ENCODE results near the gene TANGO2. TPM values are rescaled to one million over a fixed set of nuclear protein-coding genes. Genes with fewer than 3 reads are reported as not detected.

Gene TANGO2
- polyA plus RNA-seq, 1 of the 3 experiments (the other 2 are of a cell fraction): 20.7 TPM

GRCh38 chr22:20054485-20054884 is 33.6 kb downstream of the TANGO2 start:
- 100% methylated on average over 4 of the region's 6 CpGs for WGBS (ENCODE audit: low lambda C conversion rate)
- Histone ChIP-seq H3K4me1 (ENCODE audit: control insufficient read depth in 1 of 2, insufficient read depth in 2 of 2, low read depth in 1 of 2, low read length in 1 of 2) (no peaks in the 10 kb centered on the region), H3F3A (replicated peaks; ENCODE audit: insufficient read depth) (peaks cover 2% of the 10 kb centered on the region), H3K36me3 (replicated peaks in 1 of 2; ENCODE audit: control insufficient read depth in 1 of 2, insufficient read depth in 2 of 2, low read length in 1 of 2) (peaks cover 2 to 4% of the 10 kb centered on the region in 2 experiments), H3K9me3 (no peaks in the 10 kb centered on the region), H3K9ac (no peak overlapping the region), H4K20me1 (ENCODE audit: insufficient read depth) (no peaks in the 10 kb centered on the region), H2AFZ (ENCODE audit: low read depth) (no peak overlapping the region), H3K27me3 (ENCODE audit: insufficient read depth) (no peaks in the 10 kb centered on the region), H3K4me2 (no peak overlapping the region), H3K27ac (ENCODE audit: low read depth in 2 of 2, low read length in 1 of 2) (no peak overlapping the region), H3K9me2 (no peaks in the 10 kb centered on the region), H3K4me3 (ENCODE audit: low read depth in 2 of 2, low read length in 1 of 2) (no peak overlapping the region), H3K79me2 (ENCODE audit: insufficient read depth) (no peaks in the 10 kb centered on the region)
- no peak for DNase-seq
- CTCF ChIA-PET: interaction anchor here (1.2 kb wide), 1 partner anchor 24 kb away, joined by 4 read pairs; no protein-coding TSS in a partner anchor
- no peak for TF ChIP-seq FOSL2 (IDR thresholded peaks at IDR 0.05; ENCODE audit: borderline replicate concordance, low read depth)
- TF ChIP-seq EZH2phosphoT487 (IDR thresholded peaks at IDR 0.05; ENCODE audit: borderline replicate concordance, low read depth): no peak
- TF ChIP-seq NFIC (IDR thresholded peaks at IDR 0.05; ENCODE audit: borderline replicate concordance): no peak
- TF ChIP-seq, protein P1, sequence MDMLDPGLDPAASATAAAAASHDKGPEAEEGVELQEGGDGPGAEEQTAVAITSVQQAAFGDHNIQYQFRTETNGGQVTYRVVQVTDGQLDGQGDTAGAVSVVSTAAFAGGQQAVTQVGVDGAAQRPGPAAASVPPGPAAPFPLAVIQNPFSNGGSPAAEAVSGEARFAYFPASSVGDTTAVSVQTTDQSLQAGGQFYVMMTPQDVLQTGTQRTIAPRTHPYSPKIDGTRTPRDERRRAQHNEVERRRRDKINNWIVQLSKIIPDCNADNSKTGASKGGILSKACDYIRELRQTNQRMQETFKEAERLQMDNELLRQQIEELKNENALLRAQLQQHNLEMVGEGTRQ (IDR thresholded peaks at IDR 0.05; ENCODE audit: borderline replicate concordance, low read depth, low read length): no peak
- no peak for TF ChIP-seq SMC3 (IDR thresholded peaks at IDR 0.05; ENCODE audit: low read depth, low read length)
- no peak for TF ChIP-seq RFX5 (IDR thresholded peaks at IDR 0.05; ENCODE audit: low read length)
- no peak for TF ChIP-seq GATA2 (CRISPR knock-in tag; IDR thresholded peaks at IDR 0.05)
- no peak for TF ChIP-seq PBX3 (IDR thresholded peaks at IDR 0.05)
- TF ChIP-seq RAD21 (IDR thresholded peaks at IDR 0.05; ENCODE audit: low read length): no peak
- TF ChIP-seq RCOR1 (IDR thresholded peaks at IDR 0.05; ENCODE audit: low read length): no peak
- TF ChIP-seq FOXM1 (IDR thresholded peaks at IDR 0.05; ENCODE audit: low read depth): no peak
- no peak for TF ChIP-seq MXI1 (IDR thresholded peaks at IDR 0.05; ENCODE audit: low read depth, low read length)
- no peak for TF ChIP-seq POLR2AphosphoS5 (IDR thresholded peaks at IDR 0.05; ENCODE audit: low read depth, low read length)
- POLR2A ChIA-PET: no interaction called here

DNA sequence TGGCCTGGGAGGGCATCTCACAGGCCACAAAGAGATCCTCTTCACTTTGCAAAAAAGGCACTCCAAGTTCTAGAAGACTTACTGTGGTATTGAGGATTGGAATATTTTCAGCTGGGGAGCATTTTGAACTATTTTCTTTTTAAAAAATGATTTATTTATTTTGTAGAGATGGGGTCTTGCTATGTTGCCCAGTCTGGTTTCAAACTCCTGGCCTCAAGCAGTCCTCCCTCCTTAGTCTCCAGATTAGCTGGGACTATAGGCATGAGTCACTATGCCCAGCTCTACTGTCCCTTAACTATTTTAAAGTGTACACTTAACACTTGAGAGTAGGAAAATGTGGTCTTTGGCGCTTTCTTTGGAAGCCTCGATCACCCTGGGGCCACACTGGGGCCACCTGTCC is 34.2 kb downstream of the TANGO2 start:
- no peak for TF ChIP-seq ELF1 (IDR thresholded peaks at IDR 0.05)
- no peak for TF ChIP-seq PBX3 (IDR thresholded peaks at IDR 0.05)
- TF ChIP-seq, protein P2, sequence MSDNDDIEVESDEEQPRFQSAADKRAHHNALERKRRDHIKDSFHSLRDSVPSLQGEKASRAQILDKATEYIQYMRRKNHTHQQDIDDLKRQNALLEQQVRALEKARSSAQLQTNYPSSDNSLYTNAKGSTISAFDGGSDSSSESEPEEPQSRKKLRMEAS (IDR thresholded peaks at IDR 0.05; ENCODE audit: low read depth): no peak
- TF ChIP-seq POLR2AphosphoS5 (IDR thresholded peaks at IDR 0.05; ENCODE audit: low read depth, low read length): no peak
- no peak for TF ChIP-seq EP300 (IDR thresholded peaks at IDR 0.05; ENCODE audit: borderline replicate concordance in 1 of 2, low read depth in 1 of 2, low read length in 1 of 2)
- no peak for TF ChIP-seq USF1 (IDR thresholded peaks at IDR 0.05; ENCODE audit: borderline replicate concordance, low read depth)
- TF ChIP-seq, protein P3, sequence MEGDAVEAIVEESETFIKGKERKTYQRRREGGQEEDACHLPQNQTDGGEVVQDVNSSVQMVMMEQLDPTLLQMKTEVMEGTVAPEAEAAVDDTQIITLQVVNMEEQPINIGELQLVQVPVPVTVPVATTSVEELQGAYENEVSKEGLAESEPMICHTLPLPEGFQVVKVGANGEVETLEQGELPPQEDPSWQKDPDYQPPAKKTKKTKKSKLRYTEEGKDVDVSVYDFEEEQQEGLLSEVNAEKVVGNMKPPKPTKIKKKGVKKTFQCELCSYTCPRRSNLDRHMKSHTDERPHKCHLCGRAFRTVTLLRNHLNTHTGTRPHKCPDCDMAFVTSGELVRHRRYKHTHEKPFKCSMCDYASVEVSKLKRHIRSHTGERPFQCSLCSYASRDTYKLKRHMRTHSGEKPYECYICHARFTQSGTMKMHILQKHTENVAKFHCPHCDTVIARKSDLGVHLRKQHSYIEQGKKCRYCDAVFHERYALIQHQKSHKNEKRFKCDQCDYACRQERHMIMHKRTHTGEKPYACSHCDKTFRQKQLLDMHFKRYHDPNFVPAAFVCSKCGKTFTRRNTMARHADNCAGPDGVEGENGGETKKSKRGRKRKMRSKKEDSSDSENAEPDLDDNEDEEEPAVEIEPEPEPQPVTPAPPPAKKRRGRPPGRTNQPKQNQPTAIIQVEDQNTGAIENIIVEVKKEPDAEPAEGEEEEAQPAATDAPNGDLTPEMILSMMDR (IDR thresholded peaks at IDR 0.05): no peak
- TF ChIP-seq YY1 (IDR thresholded peaks at IDR 0.05; ENCODE audit: low read depth): no peak
- TF ChIP-seq RCOR1 (IDR thresholded peaks at IDR 0.05; ENCODE audit: low read length): no peak
- TF ChIP-seq MEF2A (IDR thresholded peaks at IDR 0.05; ENCODE audit: borderline replicate concordance, low read depth): no peak
- TF ChIP-seq FOXJ3 (CRISPR knock-in tag; IDR thresholded peaks at IDR 0.05): no peak
- TF ChIP-seq NFIC (IDR thresholded peaks at IDR 0.05; ENCODE audit: borderline replicate concordance): no peak
- TF ChIP-seq CHD2 (IDR thresholded peaks at IDR 0.05; ENCODE audit: low read length, partially characterized antibody): no peak
- no peak for TF ChIP-seq SMC3 (IDR thresholded peaks at IDR 0.05; ENCODE audit: low read depth, low read length)
- TF ChIP-seq RAD21 (IDR thresholded peaks at IDR 0.05; ENCODE audit: low read length): no peak
- WGBS (ENCODE audit: low lambda C conversion rate): 88% methylated on average over 2 of the region's 2 CpGs
- no peaks in the 10 kb centered on the region for H3K4me1 ChIP-seq (ENCODE audit: control insufficient read depth in 1 of 2, insufficient read depth in 2 of 2, low read depth in 1 of 2, low read length in 1 of 2)
- ChIA-PET CTCF (no interaction called here), POLR2A (no interaction called here)
- no peak overlapping the region for H3K27ac ChIP-seq (ENCODE audit: low read depth in 2 of 2, low read length in 1 of 2)
- no peaks in the 10 kb centered on the region for H3K9me3 ChIP-seq
- peaks cover 2 to 4% of the 10 kb centered on the region in 2 experiments for H3K36me3 ChIP-seq (replicated peaks in 1 of 2; ENCODE audit: control insufficient read depth in 1 of 2, insufficient read depth in 2 of 2, low read length in 1 of 2)
- H3F3A ChIP-seq (replicated peaks; ENCODE audit: insufficient read depth): peaks cover 2% of the 10 kb centered on the region
- H3K4me2 ChIP-seq: no peak overlapping the region
- no peak overlapping the region for H2AFZ ChIP-seq (ENCODE audit: low read depth)
- no peaks in the 10 kb centered on the region for H3K79me2 ChIP-seq (ENCODE audit: insufficient read depth)
- no peaks in the 10 kb centered on the region for H3K9me2 ChIP-seq
- DNase-seq: no peak
- no peaks in the 10 kb centered on the region for H3K27me3 ChIP-seq (ENCODE audit: insufficient read depth)
- no peak overlapping the region for H3K9ac ChIP-seq
- H4K20me1 ChIP-seq (ENCODE audit: insufficient read depth): no peaks in the 10 kb centered on the region
- H3K4me3 ChIP-seq (ENCODE audit: low read depth in 2 of 2, low read length in 1 of 2): no peak overlapping the region
